C1 segment of cervical spinal cord (tissue), 14 donors: ENCODE data around the gene FAM163B.

Source experiments
- DNase-seq, 14 donors: peaks; one replicate each; lab custom pipeline; 2025; lab: John Stamatoyannopoulos, UW

Gene FAM163B

DNA sequence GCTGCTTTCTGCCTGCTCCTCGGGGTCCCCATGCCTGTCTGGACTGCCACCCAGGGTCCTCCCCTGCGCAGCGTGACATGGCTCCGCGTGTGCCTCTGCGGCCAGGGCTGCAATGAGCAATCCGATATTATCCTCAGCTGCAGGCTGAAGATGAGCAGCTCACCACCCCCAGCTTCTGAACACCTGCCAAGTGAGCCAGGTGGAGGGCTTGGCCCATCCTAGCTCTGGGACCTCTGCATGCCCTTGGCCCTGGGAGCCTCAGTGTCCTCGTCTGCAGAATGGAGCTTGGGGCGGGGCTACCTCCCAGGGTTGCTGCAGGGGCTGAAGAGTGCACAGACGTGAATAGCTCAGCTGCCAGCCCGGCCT, 80.3 kb downstream of the FAM163B start:
- no peak for DNase-seq

DNA sequence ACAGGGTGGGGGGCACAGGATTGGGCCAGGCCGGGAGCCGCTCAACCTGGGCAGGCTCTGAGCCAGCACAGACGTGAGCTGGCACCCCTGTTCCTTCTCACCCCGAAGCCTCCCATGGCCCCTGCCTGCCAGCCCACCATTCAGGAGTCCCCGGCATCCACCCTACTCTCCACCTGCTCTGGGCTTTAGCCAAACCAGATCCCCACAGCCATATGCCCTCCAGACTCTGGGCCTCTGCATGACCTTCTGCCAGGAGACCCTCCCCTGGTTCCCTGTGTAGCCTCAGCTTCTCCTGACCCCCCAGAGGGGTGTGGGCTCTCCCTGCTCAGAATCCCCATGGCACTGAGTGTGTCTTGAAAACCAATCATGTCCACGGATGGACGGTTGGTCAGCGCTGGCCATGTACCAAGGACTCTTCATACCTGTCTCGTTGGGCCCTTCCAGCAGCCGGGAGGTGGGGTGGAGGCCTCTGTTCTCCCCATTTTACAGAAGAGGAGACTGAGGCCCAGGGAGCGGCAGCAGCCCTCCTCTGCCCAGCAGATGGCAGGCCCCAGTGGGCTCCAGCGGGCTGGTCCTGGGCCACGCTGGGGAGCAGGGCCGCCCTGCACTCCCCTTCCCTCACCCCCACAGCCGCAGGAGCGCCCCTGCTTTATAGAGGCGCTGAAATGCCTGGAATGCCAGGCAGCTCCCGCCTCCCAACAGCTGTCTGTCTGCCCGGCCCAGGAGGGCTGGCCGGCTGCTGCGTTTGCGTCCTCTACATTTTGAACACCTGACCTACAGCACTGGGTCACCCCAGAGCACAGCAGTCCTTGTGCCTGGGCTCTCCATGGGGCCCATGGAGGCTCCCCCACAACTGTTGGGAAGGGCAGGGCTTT, 81.0 kb downstream of the FAM163B start:
- DNase-seq: no peak

DNA sequence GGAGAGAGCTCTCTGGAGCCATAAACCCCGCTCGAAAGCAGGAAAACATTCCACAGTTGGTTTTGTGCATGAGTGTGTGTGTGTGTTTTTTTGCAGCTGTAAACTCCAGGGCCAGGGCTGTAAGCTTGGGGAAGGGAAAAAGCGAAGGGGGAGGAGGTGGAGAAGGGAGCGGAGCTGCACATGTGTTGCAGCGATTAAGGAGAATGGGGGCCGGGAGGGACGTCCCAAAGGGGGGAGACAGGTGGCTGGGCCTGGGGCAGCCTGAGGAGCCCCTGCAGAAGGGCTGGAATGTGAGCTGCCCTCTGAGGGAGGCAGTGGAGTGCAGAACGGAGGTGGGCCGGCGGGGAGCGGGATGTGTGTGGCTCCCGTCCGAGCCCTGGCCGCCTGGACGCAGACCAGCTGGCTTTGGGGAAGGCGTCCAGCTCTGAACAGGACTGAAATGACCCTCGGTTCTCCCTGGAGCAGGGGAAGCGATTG, 81.7 kb downstream of the FAM163B start:
- DNase-seq: peak in 8 of 14 donors; percentile 16 to 54 (median 42)
